H1 (cell line): Measurements from ENCODE around the gene PSIP1.

ENCODE experiments used
- CHD1 ChIP-seq: IDR thresholded peaks from 2 replicates; pipeline ENCODE4 v1.6.1; 2012; ENCODE audit warnings: low read depth, low read length, improper control_type of control experiment
- CTCF ChIP-seq, 3 experiments: IDR thresholded peaks; 1 replicate in 2 of 3; 2 replicates in 1 of 3; pipeline versions ENCODE4 v1.5.1 to v1.6.1; 2011; ENCODE audit warnings: low read length in 3 of 3, mild to moderate bottlenecking in 3 of 3, inconsistent platforms in 2 of 3, low read depth in 1 of 3, moderate library complexity in 1 of 3; ENCODE audit not compliant: insufficient read depth in 1 of 3; ENCODE audit errors: control extremely low read depth in 1 of 3
- EP300 ChIP-seq, 2 experiments: IDR thresholded peaks; 1 replicate in 1 of 2; 2 replicates in 1 of 2; pipeline ENCODE4 v1.6.1; 2011 to 2012; ENCODE audit warnings: low read depth in 2 of 2, low read length in 2 of 2, mild to moderate bottlenecking in 2 of 2, borderline replicate concordance in 1 of 2, inconsistent platforms in 1 of 2, moderate library complexity in 1 of 2
- EZH2 ChIP-seq: fragments of 200-600 bp; sonication (generic); IDR thresholded peaks from 2 replicates; pipeline ENCODE4 v1.7.1; 2012; ENCODE audit warnings: low read depth, mild to moderate bottlenecking, moderate library complexity, low read length, inconsistent platforms; ENCODE audit not compliant: severe bottlenecking
- HDAC2 ChIP-seq, 2 experiments: fragments of 300-600 bp in 1 of 2; sonication (generic) in 1 of 2; IDR thresholded peaks; 2 replicates each; pipeline ENCODE4 v1.6.1; 2011 to 2012; ENCODE audit warnings: low read depth in 2 of 2, low read length in 2 of 2, mild to moderate bottlenecking in 2 of 2, moderate library complexity in 2 of 2, borderline replicate concordance in 1 of 2, inconsistent platforms in 1 of 2
- JUN ChIP-seq: IDR thresholded peaks from 2 replicates; pipeline ENCODE4 v1.6.1; 2011; ENCODE audit warnings: low read depth, mild to moderate bottlenecking, improper control_type of control experiment, low read length
- NRF1 ChIP-seq: IDR thresholded peaks from 2 replicates; pipeline ENCODE4 v1.6.1; 2011; ENCODE audit warnings: mild to moderate bottlenecking, low read depth, low read length, improper control_type of control experiment
- POLR2A ChIP-seq, 2 experiments: IDR thresholded peaks; 1 replicate in 1 of 2; 2 replicates in 1 of 2; pipeline ENCODE4 v1.6.1; 2011; ENCODE audit warnings: low read depth in 2 of 2, low read length in 2 of 2, mild to moderate bottlenecking in 2 of 2; ENCODE audit errors: control extremely low read depth in 1 of 2
- POLR2AphosphoS5 ChIP-seq: IDR thresholded peaks from 2 replicates; pipeline ENCODE4 v1.6.1; 2011; ENCODE audit warnings: low read depth, low read length
- RFX5 ChIP-seq: IDR thresholded peaks from 2 replicates; pipeline ENCODE4 v1.6.1; 2011; ENCODE audit warnings: low read depth, low read length, improper control_type of control experiment, borderline replicate concordance
- TAF1 ChIP-seq: IDR thresholded peaks from 2 replicates; pipeline ENCODE4 v1.6.1; 2011; ENCODE audit warnings: mild to moderate bottlenecking, low read depth, low read length

GRCh38 chr9:15505921-15506320 lies 4.8 kb downstream of the PSIP1 start:
- TF ChIP-seq POLR2A (IDR thresholded peaks at IDR 0.05; ENCODE audit: control extremely low read depth in 1 of 2, low read depth in 2 of 2, low read length in 2 of 2), result no peak
- no peak for TF ChIP-seq POLR2AphosphoS5
- TF ChIP-seq EZH2, result no peak
- no peak for TF ChIP-seq CTCF (IDR thresholded peaks at IDR 0.05; ENCODE audit: control extremely low read depth in 1 of 3, insufficient read depth in 1 of 3, low read depth in 1 of 3, low read length in 3 of 3)
- no peak for TF ChIP-seq EP300 (IDR thresholded peaks at IDR 0.05; ENCODE audit: borderline replicate concordance in 1 of 2, low read depth in 2 of 2, low read length in 2 of 2)
- no peak for TF ChIP-seq JUN
- TF ChIP-seq CHD1, result no peak
- TF ChIP-seq RFX5, result no peak
- no peak for TF ChIP-seq NRF1
- TF ChIP-seq HDAC2 (IDR thresholded peaks at IDR 0.05; ENCODE audit: borderline replicate concordance in 1 of 2, low read depth in 2 of 2, low read length in 2 of 2), result no peak
- TF ChIP-seq TAF1, result no peak
